Natural killer cell treated with Interleukin-12 subunit alpha and Interleukin-12 subunit beta and Interleukin-15 and Interleukin-18, amount 100 ng/mL, for 72 hours (primary cell): Measurements from ENCODE around the gene PAFAH1B2. TPM values are rescaled to one million over a fixed set of nuclear protein-coding genes. Genes with fewer than 3 reads are reported as not detected.
"Not testable (repeated sequence)": the region's sequence is repeated elsewhere in the genome, so short reads cannot be mapped to it uniquely, and the experiment has no call there.

Experiments used
- ATAC-seq, 2 donors: fragments of 150-1000 bp; cut with Tn5 transposase in 1 of 2; sonication (Bioruptor Pico), chemical (Tn5 transposase) in 1 of 2; 2 replicates each; pipeline ENCODE4 v1.10.0; 2021
- DNase-seq: peaks from one replicate; pipeline ENCODE4 v3.0.0; 2022; ENCODE audit warnings: low spot score
- H3K27ac Mint-ChIP-seq, 2 donors: 1 replicate in 1 of 2; 2 replicates in 1 of 2; pipeline ENCODE4 v1.8.0; 2022; ENCODE audit warnings: mixed read lengths in 2 of 2, mild to moderate bottlenecking in 1 of 2, moderate library complexity in 1 of 2
- H3K27me3 Mint-ChIP-seq, 2 donors: 1 replicate in 1 of 2; 2 replicates in 1 of 2; pipeline ENCODE4 v1.8.0; 2022; ENCODE audit warnings: mixed read lengths in 2 of 2
- H3K36me3 Mint-ChIP-seq: one replicate; pipeline ENCODE4 v1.8.0; 2022; ENCODE audit warnings: mixed read lengths
- H3K4me1 Mint-ChIP-seq, 2 donors: 1 replicate in 1 of 2; 2 replicates in 1 of 2; pipeline ENCODE4 v1.8.0; 2022; ENCODE audit warnings: low read depth in 2 of 2, mixed read lengths in 2 of 2, mild to moderate bottlenecking in 1 of 2
- H3K4me3 Mint-ChIP-seq: one replicate; pipeline ENCODE4 v1.8.0; 2022; ENCODE audit warnings: mixed read lengths
- H3K9me3 Mint-ChIP-seq: 2 replicates; pipeline ENCODE4 v1.8.0; 2022; ENCODE audit warnings: mixed read lengths
- total RNA-seq, 2 donors: library from RNA; stranded (reverse); gene quantifications; one replicate each; pipeline ENCODE4 v1.2.3, GENCODE V29; 2022

The PAFAH1B2 gene
- total RNA-seq, 2 donors from 2014 or later = 60.6 to 76.7 TPM

GRCh38 chr11:117137223-117138086, 6.6 kb upstream of the PAFAH1B2 start:
- not testable (repeated sequence) for ATAC-seq, H3K4me3 Mint-ChIP-seq, H3K36me3 Mint-ChIP-seq, H3K27ac Mint-ChIP-seq, H3K9me3 Mint-ChIP-seq, DNase-seq, H3K4me1 Mint-ChIP-seq
- peaks cover 14 to 18% of the 10 kb centered on the region in 2 donors for H3K27me3 Mint-ChIP-seq

DNA sequence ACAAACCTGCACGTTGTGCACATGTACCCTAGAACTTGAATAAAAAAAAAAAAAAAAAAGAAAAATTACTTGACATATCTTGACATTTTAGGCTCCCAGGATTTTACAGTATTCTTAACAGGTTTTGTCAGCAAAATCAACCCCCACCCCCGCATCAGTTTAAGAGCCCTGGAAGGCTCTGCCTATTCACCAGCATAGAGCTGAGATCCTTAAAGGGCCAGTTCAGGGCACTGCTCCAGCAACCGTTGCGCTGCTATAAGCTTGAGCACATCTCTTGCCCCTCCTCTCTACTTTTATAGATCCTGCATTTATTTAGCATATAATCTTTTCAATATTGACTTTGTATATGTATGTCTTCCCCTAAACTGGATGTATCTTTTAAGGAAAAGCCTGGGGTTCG, 697 bp upstream of the PAFAH1B2 start:
- Mint-ChIP-seq H3K4me1 (peaks cover 27 to 30% of the 10 kb centered on the region in 2 donors), H3K36me3 (peaks cover 16% of the 10 kb centered on the region), H3K4me3 (peak overlapping the region; percentile 89), H3K27ac (peak overlapping the region; percentile 75 to 93), H3K9me3 (no peaks in the 10 kb centered on the region), H3K27me3 (peaks cover 12 to 18% of the 10 kb centered on the region in 2 donors)
- DNase-seq (no peak), ATAC-seq (peak in 1 of 2 donors; percentile 50)

GRCh38 chr11:117144477-117145392, 648 bp downstream of the PAFAH1B2 start:
- Mint-ChIP-seq H3K27me3 (peaks cover 10 to 13% of the 10 kb centered on the region in 2 donors), H3K9me3 (no peaks in the 10 kb centered on the region), H3K27ac (peak overlapping the region; percentile 90 to 93), H3K36me3 (peaks cover 16% of the 10 kb centered on the region), H3K4me3 (peak overlapping the region; percentile 100), H3K4me1 (peaks cover 27 to 30% of the 10 kb centered on the region in 2 donors)
- DNase-seq = no peak
- ATAC-seq = peak; percentile 76 to 78

- ATAC-seq = no peak
- peaks cover 27 to 30% of the 10 kb centered on the region in 2 donors for H3K4me1 Mint-ChIP-seq
Measured at GRCh38 chr11:117145393-117145761, 1.3 kb downstream of the PAFAH1B2 start.

DNA sequence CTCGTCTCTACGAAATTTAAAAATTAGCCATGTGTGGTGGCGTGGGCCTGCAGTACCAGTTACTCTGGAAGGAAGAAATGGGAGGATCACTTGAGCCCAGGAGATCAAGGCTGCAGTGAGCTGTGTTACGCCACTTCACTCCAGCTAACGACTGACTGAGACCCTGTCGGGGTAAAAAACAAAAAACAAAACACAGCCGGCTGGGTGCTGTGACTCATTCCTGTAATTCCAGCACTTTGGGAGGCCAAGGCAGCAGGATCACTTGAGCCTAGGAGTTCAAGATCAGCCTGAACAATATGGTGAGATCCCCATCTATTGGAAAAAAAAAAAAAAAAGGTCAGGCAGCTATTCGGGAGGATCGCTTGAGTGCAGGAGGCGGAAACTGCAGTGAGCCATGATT, 2.4 kb downstream of the PAFAH1B2 start:
- H3K27ac Mint-ChIP-seq = peak overlapping the region; percentile 90 to 93

More at GRCh38 chr11:117145393-117145761, 1.3 kb downstream of the PAFAH1B2 start:
- Mint-ChIP-seq H3K36me3 (peaks cover 16% of the 10 kb centered on the region), H3K27me3 (peaks cover 4 to 6% of the 10 kb centered on the region in 2 donors), H3K27ac (peak overlapping the region; percentile 90 to 93), H3K9me3 (no peaks in the 10 kb centered on the region), H3K4me3 (peak overlapping the region; percentile 100)
- no peak for DNase-seq

GRCh38 chr11:117152066-117152465, 8.0 kb downstream of the PAFAH1B2 start:
- H3K36me3 Mint-ChIP-seq = peaks cover 6% of the 10 kb centered on the region
- DNase-seq (no peak), ATAC-seq (no peak)
- H3K4me3 Mint-ChIP-seq = no peak overlapping the region
- no peak overlapping the region for H3K27ac Mint-ChIP-seq
- H3K4me1 Mint-ChIP-seq = peaks cover 7 to 12% of the 10 kb centered on the region in 2 donors
- H3K9me3 Mint-ChIP-seq = no peaks in the 10 kb centered on the region
- no peaks in the 10 kb centered on the region for H3K27me3 Mint-ChIP-seq

More for the DNA sequence above, 2.4 kb downstream of the PAFAH1B2 start:
- H3K9me3 Mint-ChIP-seq = no peaks in the 10 kb centered on the region
- H3K27me3 Mint-ChIP-seq = peaks cover 0 to 1% of the 10 kb centered on the region in 2 donors
- ATAC-seq = no peak
- peaks cover 16% of the 10 kb centered on the region for H3K36me3 Mint-ChIP-seq
- H3K4me3 Mint-ChIP-seq = peak overlapping the region; percentile 100
- peaks cover 27 to 33% of the 10 kb centered on the region in 2 donors for H3K4me1 Mint-ChIP-seq
- DNase-seq = no peak

DNA sequence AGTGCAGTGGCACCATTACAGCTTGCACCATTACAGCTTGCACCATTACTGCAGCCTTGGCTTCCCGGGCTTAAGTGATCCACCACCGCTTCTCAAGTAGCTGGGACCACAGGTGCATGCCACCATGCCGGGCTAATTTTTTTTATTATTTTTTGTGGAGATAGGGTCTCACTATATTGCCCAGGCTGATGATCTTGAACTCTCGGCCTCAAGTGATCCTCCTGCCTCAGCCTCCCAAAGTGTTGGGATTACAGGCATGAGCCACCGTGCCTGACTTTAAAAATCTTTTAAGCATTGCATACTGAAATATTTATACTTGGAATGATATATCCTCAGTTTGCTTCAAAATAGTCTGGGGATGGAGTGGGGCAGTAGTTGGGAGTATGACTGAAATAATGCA, 10.4 kb downstream of the PAFAH1B2 start:
- no peaks in the 10 kb centered on the region for H3K36me3 Mint-ChIP-seq
- H3K4me3 Mint-ChIP-seq = no peak overlapping the region
- peaks cover 0 to 15% of the 10 kb centered on the region in 2 donors for H3K4me1 Mint-ChIP-seq
- DNase-seq (no peak), ATAC-seq (no peak)
- H3K9me3 Mint-ChIP-seq = no peaks in the 10 kb centered on the region
- no peaks in the 10 kb centered on the region for H3K27me3 Mint-ChIP-seq
- no peak overlapping the region for H3K27ac Mint-ChIP-seq

- DNase-seq (no peak), ATAC-seq (no peak)
- H3K4me3 Mint-ChIP-seq = no peak overlapping the region
- H3K36me3 Mint-ChIP-seq = no peaks in the 10 kb centered on the region
- no peaks in the 10 kb centered on the region for H3K27me3 Mint-ChIP-seq
- no peak overlapping the region for H3K27ac Mint-ChIP-seq
- no peaks in the 10 kb centered on the region for H3K9me3 Mint-ChIP-seq
- H3K4me1 Mint-ChIP-seq = peaks cover 0 to 18% of the 10 kb centered on the region in 2 donors
Measured at GRCh38 chr11:117157507-117157906, 13.4 kb downstream of the PAFAH1B2 start.

GRCh38 chr11:117159892-117160291, 15.8 kb downstream of the PAFAH1B2 start:
- H3K4me1 Mint-ChIP-seq = peaks cover 0 to 18% of the 10 kb centered on the region in 2 donors
- DNase-seq (no peak), ATAC-seq (no peak)
- no peaks in the 10 kb centered on the region for H3K36me3 Mint-ChIP-seq
- no peak overlapping the region for H3K27ac Mint-ChIP-seq
- H3K9me3 Mint-ChIP-seq = no peaks in the 10 kb centered on the region
- H3K27me3 Mint-ChIP-seq = no peaks in the 10 kb centered on the region
- no peak overlapping the region for H3K4me3 Mint-ChIP-seq

DNA sequence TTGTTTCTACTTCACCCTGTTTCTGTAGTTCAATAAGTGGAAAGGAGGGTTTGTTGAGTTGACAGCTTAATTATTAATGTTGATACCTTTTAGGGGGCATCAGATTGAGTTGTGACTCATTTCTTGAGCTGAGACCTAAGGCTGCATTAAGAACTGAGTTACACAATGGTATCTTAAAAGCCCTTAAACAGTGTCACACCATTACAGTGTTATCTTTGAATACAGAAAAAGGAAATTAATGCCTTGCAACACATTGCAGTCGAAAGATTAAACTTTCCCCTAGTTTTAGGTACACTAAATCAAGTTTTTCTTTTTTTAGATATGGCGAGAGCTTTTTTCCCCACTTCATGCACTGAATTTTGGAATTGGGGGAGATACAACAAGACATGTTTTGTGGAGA, 16.7 kb downstream of the PAFAH1B2 start:
- H3K36me3 Mint-ChIP-seq = peaks cover 6% of the 10 kb centered on the region

DNA sequence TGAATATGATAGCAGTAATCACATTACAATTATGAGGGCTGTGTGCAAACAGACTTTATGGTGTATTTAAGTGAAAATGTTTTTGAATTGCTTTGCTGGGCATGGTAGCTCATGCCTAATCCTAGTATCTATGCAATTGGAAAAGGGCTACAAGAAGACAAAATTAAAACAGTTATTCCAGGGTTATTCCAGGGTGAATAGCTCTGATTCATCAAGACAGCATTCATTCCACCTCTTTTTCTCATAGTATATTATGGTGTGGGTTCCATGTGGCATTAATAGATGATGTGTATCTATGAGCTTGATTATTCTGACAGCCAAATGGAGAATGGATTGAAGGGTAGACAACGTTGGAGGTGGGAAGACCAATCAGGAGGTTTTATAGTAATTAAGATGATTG, 22.4 kb downstream of the PAFAH1B2 start:
- H3K27me3 Mint-ChIP-seq = no peaks in the 10 kb centered on the region
- H3K9me3 Mint-ChIP-seq = no peaks in the 10 kb centered on the region
- H3K36me3 Mint-ChIP-seq = peaks cover 15% of the 10 kb centered on the region
- no peak overlapping the region for H3K4me3 Mint-ChIP-seq
- ATAC-seq (no peak), DNase-seq (no peak)
- H3K4me1 Mint-ChIP-seq = peaks cover 0 to 3% of the 10 kb centered on the region in 2 donors
- H3K27ac Mint-ChIP-seq = no peak overlapping the region

More for the DNA sequence above, 16.7 kb downstream of the PAFAH1B2 start:
- no peak for ATAC-seq
- H3K9me3 Mint-ChIP-seq = no peaks in the 10 kb centered on the region
- DNase-seq = no peak
- no peak overlapping the region for H3K4me3 Mint-ChIP-seq
- peak overlapping the region in 1 of 2 donors; percentile 28 for H3K27ac Mint-ChIP-seq
- peaks cover 0 to 18% of the 10 kb centered on the region in 2 donors for H3K4me1 Mint-ChIP-seq
- H3K27me3 Mint-ChIP-seq = no peaks in the 10 kb centered on the region

GRCh38 chr11:117169736-117170135, 25.6 kb downstream of the PAFAH1B2 start:
- DNase-seq = no peak
- Mint-ChIP-seq H3K27ac (no peak overlapping the region), H3K9me3 (no peaks in the 10 kb centered on the region), H3K27me3 (no peaks in the 10 kb centered on the region), H3K4me1 (peaks cover 4 to 7% of the 10 kb centered on the region in 2 donors), H3K36me3 (peaks cover 15% of the 10 kb centered on the region), H3K4me3 (no peak overlapping the region)
- no peak for ATAC-seq

GRCh38 chr11:117170210-117170609, 26.1 kb downstream of the PAFAH1B2 start:
- Mint-ChIP-seq H3K27me3 (no peaks in the 10 kb centered on the region), H3K4me3 (no peak overlapping the region), H3K9me3 (no peaks in the 10 kb centered on the region), H3K36me3 (peaks cover 14% of the 10 kb centered on the region), H3K4me1 (peaks cover 4 to 7% of the 10 kb centered on the region in 2 donors), H3K27ac (no peak overlapping the region)
- ATAC-seq (no peak), DNase-seq (no peak)
